ENCODE results near the gene ERC2.

Gene ERC2

GRCh38 chr3:55934771-55935170 is 533.5 kb downstream of the ERC2 start:
- no peak for DNase-seq (ENCODE audit: low read depth in 2 of 2)

- no peak for DNase-seq (ENCODE audit: low read depth in 2 of 2)
Observed at GRCh38 chr3:55929154-55929869, 539.0 kb downstream of the ERC2 start.

DNA sequence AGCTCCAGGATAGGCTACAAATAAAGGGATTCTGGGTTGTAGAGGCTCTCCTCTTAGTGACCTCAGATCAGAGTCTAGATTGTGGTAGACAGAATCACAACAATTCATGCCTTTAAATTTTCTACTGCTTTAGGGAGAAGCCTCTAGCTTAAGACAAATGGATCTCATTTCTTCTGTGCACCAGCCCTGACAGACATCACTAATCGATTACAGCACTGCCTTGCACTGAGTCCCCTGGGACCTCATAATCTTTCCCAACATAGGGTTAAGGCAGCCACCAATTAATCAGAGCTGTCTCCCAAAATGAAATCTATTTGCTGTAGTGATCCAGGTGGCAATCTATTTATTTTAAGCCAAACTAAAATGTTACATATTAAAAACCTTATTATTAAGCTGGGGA is 544.6 kb downstream of the ERC2 start:
- DNase-seq (ENCODE audit: low read depth in 2 of 2): no peak

DNA sequence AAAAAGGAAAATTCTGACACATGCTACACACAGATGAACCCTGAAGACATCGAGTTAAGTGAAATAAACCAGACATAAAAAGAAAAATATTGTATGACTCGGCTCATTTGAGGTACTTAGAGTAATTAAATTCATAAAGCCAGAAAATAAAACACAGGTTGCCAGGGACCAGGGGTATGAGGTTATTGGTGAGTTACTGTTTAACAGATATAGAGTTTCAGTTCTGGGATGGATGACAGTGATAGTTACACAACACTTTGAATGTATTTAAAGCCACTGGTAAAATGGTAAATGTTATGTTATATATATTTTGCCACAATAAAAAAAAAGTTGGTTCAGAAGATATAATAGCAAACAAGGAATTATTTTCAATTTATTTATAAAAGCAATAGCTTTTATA is 545.1 kb downstream of the ERC2 start:
- no peak for DNase-seq (ENCODE audit: low read depth in 2 of 2)

DNA sequence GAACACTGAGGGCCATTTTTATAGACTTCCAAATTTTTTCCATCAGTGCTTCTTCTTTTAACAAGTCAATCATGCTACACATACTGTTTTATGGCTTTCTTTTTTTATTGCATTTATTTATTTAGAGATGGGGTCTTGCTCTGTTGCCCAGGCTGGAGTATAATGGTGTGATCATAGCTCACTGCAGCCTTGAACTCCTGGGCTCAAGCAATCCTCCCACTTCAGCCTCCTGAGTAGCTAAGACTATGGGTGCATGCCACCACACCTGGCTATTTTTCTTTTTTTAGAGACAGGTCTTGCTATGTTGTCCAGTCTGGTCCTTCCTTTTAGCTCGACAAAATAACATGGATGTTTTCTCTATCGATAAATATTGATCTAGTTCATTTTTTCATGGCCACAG is 555.4 kb downstream of the ERC2 start:
- no peak for DNase-seq (ENCODE audit: low read depth in 2 of 2)

DNA sequence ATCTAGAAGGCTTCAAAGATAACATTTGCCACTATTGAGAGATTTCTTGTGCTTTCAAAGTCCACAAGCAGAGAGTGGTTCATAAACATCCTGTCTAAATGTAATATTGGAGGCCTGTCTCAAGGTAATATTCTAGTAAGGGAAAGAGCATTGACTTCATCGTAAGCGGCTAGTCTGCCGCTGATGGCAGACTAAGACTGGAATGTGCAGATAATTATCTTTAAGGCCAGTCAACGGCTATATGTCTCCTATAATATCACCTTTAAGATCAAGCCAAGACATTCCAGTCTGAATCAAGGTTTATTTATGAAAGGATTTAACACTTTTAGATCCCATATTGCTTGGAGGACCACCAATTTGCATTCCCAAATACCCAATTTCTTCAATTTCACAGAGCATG is 557.0 kb downstream of the ERC2 start:
- no peak for DNase-seq (ENCODE audit: low read depth in 2 of 2)

DNA sequence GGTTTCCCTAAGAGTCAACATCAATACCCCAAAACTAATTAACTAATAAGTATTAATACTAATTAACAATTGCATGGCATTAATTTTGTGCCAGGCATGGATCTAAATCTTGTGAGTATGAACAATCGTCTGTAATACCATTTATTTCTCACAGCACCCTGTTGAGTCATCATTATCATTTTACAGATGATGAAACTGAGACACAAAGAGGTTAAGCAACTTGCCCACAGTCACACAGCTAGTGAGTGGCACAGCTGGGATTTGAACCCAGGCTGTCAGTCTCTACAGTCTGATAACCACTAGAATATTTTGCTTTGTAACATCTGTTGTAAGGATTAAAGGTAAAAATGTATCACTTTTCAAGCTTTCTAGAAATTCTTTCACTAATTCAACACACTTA is 557.7 kb downstream of the ERC2 start:
- no peak for DNase-seq (ENCODE audit: low read depth in 2 of 2)

DNA sequence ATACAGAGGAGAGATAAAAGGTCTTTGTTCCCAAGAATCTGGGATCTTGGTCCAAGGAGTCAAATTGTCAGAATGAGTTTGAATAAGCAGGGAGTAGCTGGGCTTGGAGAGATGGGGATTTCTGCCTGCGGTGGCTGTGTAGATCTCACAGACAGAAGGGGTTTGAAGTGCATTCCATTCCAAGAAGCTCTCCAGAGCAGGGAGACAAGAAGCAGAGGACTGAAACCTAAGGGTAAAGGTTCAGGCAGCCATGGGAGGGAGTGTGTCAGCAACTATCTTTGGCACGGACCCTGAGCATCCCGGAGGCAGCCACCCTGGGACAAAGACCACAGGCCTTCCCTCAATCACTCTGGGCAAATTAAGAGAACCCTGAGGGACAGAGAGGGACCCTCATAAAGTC is 558.9 kb downstream of the ERC2 start:
- no peak for DNase-seq (ENCODE audit: low read depth in 2 of 2)

DNA sequence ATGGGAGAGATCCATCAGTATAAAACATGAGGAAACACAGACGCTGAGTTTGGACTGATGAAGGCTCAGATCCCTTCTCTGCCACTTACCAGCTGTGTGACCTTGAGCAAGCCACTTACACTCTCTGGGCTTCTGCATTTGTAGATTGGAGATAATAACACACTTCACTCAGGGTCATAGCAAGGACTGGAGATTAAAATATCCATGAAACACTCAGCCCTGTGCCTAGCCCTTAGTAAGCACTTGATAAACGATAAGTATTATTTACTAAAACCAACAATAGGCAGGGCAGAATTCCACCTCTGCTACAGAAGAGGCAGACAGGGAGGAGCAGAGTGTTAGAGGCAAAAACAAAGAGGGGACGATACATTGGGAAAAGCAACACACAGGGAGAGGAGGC is 560.7 kb downstream of the ERC2 start:
- no peak for DNase-seq (ENCODE audit: low read depth in 2 of 2)

- no peak for DNase-seq (ENCODE audit: low read depth in 2 of 2)
Observed at GRCh38 chr3:55906896-55907295, 561.4 kb downstream of the ERC2 start.

GRCh38 chr3:55904716-55905115 is 563.6 kb downstream of the ERC2 start:
- DNase-seq (ENCODE audit: low read depth in 2 of 2): no peak

GRCh38 chr3:55903680-55904079 is 564.6 kb downstream of the ERC2 start:
- no peak for DNase-seq (ENCODE audit: low read depth in 2 of 2)

DNA sequence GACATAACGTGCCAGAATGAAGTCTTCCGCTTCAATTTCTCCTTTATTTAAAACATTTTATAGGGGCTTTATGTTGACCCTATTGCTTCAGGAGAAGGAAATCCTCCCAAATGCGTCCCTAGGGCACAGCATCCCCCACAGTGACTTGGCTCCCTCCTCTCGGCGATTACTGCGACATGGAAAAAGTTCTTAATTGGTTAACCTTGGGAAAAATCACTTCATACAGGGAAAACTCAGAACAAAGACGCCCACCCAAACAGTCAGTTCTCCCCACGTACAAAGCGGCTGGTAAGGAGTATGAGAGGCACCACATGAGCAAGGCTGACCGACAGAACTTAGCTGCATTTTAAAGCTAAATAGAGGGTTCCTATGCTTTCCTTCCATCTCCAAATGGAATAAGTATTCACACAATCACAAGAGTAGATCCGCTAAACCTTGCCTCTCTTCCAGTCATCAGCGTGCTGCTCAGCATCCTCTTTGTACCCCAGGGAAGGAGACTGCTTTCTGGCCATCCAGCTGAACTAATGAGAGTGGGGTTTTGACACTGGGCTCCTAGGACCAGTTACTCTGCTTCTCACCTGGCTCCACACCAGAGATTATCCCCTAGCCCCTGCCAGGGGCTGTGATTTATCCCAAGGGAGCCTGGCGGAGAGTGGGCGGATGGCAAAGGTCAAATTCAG is 565.9 kb downstream of the ERC2 start:
- DNase-seq (ENCODE audit: low read depth in 2 of 2): no peak

GRCh38 chr3:55899887-55900286 is 568.4 kb downstream of the ERC2 start:
- DNase-seq (ENCODE audit: low read depth in 2 of 2): no peak

DNA sequence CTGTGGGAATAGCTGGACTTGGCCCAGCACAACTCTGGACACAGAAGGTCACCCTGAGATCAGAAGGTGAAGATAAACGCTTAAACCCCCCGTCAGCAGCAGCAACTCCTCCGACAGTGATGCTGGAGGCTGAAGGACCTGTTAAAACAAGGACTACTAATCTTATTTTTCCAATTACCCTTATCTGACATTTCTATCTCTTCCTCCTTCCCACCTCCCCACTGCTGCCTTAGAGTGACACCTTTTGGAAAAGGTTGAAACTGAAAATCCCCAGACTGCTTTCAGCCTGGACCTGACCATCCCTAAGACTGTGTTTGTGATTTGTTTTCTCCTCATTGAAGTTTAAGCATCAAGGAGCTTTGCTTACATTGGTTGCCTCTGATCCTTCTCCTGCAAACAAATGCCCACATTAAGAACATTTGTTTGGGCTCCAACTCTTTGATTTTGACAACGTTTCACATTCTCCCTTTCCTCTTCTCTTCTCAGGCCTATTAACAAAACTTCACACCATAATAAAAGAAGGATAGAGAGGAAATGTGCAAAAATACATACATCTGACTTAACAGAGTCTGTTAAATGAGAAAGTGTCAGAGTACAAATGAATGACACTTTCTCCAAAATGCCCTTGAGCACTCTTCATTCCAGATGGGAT is 570.6 kb downstream of the ERC2 start:
- no peak for DNase-seq (ENCODE audit: low read depth in 2 of 2)

DNA sequence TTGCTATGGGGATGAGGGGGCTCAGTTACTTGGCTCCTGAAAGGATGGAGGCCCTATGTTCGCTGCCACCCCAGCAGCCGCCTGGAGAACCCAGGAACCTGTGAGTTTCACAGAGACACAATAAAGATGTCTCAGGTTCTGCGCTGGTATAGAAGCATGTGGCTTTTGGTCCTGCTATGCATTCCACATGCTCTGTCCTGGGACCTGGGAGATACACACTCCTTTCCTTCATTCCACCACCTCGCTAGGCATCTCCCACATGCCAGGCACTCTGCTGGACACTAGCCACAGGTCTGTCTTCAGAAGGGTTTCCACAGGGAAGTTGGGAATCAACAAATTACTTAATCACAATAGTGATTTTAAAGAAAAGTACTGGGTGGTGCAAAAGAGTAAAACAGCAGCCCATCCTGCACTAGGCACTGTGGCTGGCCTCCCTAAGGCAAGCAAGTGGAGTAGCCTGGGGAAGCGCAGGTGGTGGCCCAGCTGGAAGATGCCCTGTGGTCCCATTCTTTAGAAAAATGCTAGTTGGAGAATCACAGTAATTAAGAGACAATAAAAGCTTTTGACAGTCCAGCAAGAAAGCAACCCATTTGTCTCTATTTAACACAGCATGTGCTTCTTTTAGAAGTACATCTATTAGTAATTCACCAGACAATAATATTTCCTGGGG is 572.2 kb downstream of the ERC2 start:
- no peak for DNase-seq (ENCODE audit: low read depth in 2 of 2)

DNA sequence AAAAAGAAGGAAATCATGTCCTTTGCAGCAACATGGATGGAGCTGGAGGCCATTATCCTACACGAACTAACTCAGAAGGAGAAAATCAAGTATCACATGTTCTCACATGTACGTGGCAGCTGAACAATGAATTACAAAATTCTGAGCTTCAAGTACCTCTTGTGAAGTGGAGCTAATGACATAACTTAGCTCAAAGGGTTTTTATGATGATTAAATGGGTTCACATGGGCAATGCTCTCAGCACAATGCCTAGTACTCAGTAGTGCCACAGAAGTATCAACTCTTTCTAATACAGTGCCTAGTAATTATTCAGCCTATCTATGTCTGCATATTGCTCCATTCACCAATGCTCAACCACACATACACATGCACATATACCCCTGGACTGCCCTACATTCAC is 573.7 kb downstream of the ERC2 start:
- no peak for DNase-seq (ENCODE audit: low read depth in 2 of 2)

DNA sequence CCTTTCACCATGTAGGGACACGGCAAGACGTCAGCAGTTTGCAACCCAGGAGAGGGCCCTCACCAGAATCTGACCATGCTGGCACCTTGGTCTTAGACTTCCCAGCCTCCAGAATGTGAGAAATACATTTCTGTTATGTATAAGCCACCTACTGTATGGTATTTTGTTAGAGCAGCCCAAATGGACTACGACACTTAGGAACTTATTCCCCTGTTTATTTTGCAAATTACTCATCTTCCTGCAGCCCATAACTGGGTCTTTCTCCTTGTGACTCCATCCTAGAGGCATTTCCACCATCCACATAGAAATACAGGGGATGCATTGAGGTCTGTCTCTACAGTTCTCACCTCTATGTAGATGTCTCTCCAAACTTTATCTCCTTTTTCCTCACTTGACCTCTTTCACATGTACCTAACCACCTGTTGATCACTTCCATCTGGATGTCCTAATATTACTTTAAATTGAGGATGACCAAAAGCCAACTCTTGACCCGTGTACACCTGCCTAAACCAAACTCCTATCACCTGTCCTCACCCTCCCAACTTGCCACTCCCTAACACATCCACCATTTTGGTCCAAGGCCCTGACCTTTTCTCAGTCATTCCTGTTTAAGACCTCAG is 575.1 kb downstream of the ERC2 start:
- no peak for DNase-seq (ENCODE audit: low read depth in 2 of 2)

DNA sequence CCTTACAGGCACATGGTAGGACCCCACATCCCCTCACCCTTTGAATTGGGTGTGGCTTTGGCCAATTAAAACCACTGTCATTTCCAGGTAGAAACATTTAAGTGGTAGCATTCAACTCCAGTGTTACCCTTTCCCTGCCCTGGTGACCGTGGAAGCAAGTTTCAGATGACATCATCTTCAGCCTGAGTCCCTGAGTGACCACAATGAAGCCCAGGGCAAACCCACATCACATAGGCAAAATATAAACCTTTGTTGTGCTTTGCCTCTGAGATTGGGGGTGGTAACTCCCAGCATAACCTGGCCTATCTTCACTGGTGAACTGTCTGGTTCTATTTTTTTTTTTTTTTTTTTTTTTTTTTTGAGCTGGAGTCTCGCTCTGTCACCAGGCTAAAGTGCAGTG is 577.2 kb downstream of the ERC2 start:
- no peak for DNase-seq (ENCODE audit: low read depth in 2 of 2)

- no peak for DNase-seq (ENCODE audit: low read depth in 2 of 2)
Observed at GRCh38 chr3:55888282-55888885, 579.9 kb downstream of the ERC2 start.

- DNase-seq (ENCODE audit: low read depth in 2 of 2): no peak
Observed at GRCh38 chr3:55885721-55886120, 582.5 kb downstream of the ERC2 start.

Measured in stimulated activated CD8-positive, alpha-beta memory T cell treated with anti-CD3 and anti-CD28 coated beads, Interleukin-7, amount 100 ng/mL, for 1 hour (primary cell).